Kidney (tissue), 14 donors: Measurements from ENCODE around the gene PODXL2. TPM values are rescaled to one million over a fixed set of nuclear protein-coding genes. Genes with fewer than 3 reads are reported as not detected.

Experiments
- DNase-seq, 5 donors: peaks; one replicate each; pipeline ENCODE4 v3.0.0-alpha.2; 2013 to 2020
- FAIRE-seq: peaks from 2 replicates; lab custom pipeline; 2012; peaks lifted over from hg19 to GRCh38; lab: Jason Lieb, UNC
- H3K27ac ChIP-seq, 2 donors: one replicate each; pipeline ENCODE4 v1.7.0; 2013; ENCODE audit warnings: low read depth in 2 of 2, low read length in 2 of 2, inconsistent platforms in 1 of 2
- H3K27me3 ChIP-seq: one replicate; pipeline ENCODE4 v1.7.1; 2013; ENCODE audit warnings: low read length, inconsistent platforms; ENCODE audit not compliant: control insufficient read depth, insufficient read depth
- H3K36me3 ChIP-seq, 3 donors: one replicate each; pipeline versions ENCODE4 v1.7.0 to v1.7.1; 2013; ENCODE audit warnings: low read length in 3 of 3, control low read depth in 1 of 3, inconsistent platforms in 1 of 3; ENCODE audit not compliant: insufficient read depth in 3 of 3, control insufficient read depth in 2 of 3
- H3K4me1 ChIP-seq, 3 donors: one replicate each; pipeline versions ENCODE4 v1.7.0 to v1.7.1; 2013; ENCODE audit warnings: low read length in 3 of 3, inconsistent platforms in 1 of 3, low read depth in 1 of 3; ENCODE audit not compliant: control insufficient read depth in 2 of 3, insufficient read depth in 2 of 3
- H3K4me3 ChIP-seq, 3 donors: one replicate each; pipeline versions ENCODE4 v1.7.0 to v1.8.1; 2013; ENCODE audit warnings: low read length in 3 of 3, control low read depth in 1 of 3, inconsistent platforms in 1 of 3
- H3K9ac ChIP-seq, 3 donors: one replicate each; pipeline versions ENCODE4 v1.7.0 to v1.7.1; 2013; ENCODE audit warnings: low read length in 3 of 3, control low read depth in 1 of 3, inconsistent platforms in 1 of 3
- H3K9me3 ChIP-seq, 3 donors: one replicate each; pipeline versions ENCODE4 v1.7.0 to v1.7.1; 2013; ENCODE audit warnings: low read length in 3 of 3, control low read depth in 1 of 3, inconsistent platforms in 1 of 3; ENCODE audit not compliant: control insufficient read depth in 2 of 3, insufficient read depth in 1 of 3
- intact Hi-C: fragments of 100-400 bp; cut with DNase I; formaldehyde crosslinking; loops from one replicate; pipeline ENCODE4 v1.11.1; 2022
- polyA plus RNA-seq: library from polyadenylated mRNA; stranded (reverse); fragments of 350-450 nt; fragmentation: Illumina TruSeq; extraction: RNeasy Lipid Tissue Mini Kit (QIAGEN cat#74804); gene quantifications from one replicate; pipeline ENCODE4 v1.2.3, GENCODE V29; 2014; ENCODE audit warnings: low read depth, low replicate concordance; ENCODE audit not compliant: insufficient read depth
- total RNA-seq: library from RNA; stranded (reverse); fragmentation: NEBNext Ultra II Directional; extraction: Animal tissue kit (Norgen Biotek cat#: 25700); gene quantifications from one replicate; pipeline ENCODE4 v1.2.1, GENCODE V29; 2021
- TF ChIP-seq, protein P1 (sequence below): IDR thresholded peaks from 3 replicates; pipeline ENCODE4 v1.5.1; 2012; ENCODE audit warnings: mild to moderate bottlenecking, moderate library complexity, borderline replicate concordance; ENCODE audit not compliant: insufficient read depth; ENCODE audit errors: extremely low read depth
- donor health status: control.
- donor health status: control.
- donor health status: control.
- donor health status: control.
- donor health status: control.
- donor health status: DM: yes; HTN: yes; CAD: no.
- donor health status: Normal renal cell carcinoma (clear cell type).

Gene PODXL2
- total and polyA plus RNA-seq, 2 donors from 2014 or later = 7.4 to 10.5 TPM

DNA sequence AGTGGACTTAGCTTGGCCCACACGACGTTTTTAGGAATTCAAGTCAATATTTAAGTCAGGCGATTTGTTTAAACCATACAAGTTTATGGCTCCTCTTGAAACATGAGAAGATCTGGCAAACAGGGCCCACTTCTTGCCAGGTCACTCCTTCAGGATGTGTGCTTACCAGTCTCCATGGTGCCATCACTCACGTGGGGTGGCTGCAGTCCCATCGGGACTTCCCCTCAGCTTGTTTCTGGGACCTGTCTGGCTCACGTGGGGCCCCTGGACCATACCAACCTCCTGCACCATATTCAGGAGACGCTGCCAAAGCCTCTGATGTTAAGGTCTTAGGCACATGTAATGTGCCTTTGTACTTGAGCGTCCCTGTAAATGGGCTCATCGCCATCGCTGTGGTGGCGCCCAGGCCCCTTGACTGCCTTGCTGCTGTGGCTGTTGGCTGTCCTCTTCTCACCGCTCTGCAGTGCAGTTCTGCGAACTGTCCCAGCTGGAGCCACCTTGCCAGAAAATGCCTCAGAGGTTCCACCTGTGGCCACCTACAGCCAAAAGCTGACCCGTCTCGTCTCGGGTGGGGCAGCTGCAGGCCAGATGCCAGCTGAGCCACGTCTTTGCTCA is 21.9 kb upstream of the PODXL2 start:
- H3K4me1 ChIP-seq = no peaks in the 10 kb centered on the region
- no peaks in the 10 kb centered on the region for H3K27me3 ChIP-seq
- TF ChIP-seq, protein P1, sequence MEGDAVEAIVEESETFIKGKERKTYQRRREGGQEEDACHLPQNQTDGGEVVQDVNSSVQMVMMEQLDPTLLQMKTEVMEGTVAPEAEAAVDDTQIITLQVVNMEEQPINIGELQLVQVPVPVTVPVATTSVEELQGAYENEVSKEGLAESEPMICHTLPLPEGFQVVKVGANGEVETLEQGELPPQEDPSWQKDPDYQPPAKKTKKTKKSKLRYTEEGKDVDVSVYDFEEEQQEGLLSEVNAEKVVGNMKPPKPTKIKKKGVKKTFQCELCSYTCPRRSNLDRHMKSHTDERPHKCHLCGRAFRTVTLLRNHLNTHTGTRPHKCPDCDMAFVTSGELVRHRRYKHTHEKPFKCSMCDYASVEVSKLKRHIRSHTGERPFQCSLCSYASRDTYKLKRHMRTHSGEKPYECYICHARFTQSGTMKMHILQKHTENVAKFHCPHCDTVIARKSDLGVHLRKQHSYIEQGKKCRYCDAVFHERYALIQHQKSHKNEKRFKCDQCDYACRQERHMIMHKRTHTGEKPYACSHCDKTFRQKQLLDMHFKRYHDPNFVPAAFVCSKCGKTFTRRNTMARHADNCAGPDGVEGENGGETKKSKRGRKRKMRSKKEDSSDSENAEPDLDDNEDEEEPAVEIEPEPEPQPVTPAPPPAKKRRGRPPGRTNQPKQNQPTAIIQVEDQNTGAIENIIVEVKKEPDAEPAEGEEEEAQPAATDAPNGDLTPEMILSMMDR = no peak
- no peak overlapping the region for H3K9ac ChIP-seq
- no peak for DNase-seq
- H3K36me3 ChIP-seq = peaks cover 2 to 13% (median 4%) of the 10 kb centered on the region in 3 donors
- H3K4me3 ChIP-seq = no peak overlapping the region
- FAIRE-seq = no peak
- H3K27ac ChIP-seq = no peak overlapping the region
- H3K9me3 ChIP-seq = no peaks in the 10 kb centered on the region
- intact Hi-C loops = no loop called here

DNA sequence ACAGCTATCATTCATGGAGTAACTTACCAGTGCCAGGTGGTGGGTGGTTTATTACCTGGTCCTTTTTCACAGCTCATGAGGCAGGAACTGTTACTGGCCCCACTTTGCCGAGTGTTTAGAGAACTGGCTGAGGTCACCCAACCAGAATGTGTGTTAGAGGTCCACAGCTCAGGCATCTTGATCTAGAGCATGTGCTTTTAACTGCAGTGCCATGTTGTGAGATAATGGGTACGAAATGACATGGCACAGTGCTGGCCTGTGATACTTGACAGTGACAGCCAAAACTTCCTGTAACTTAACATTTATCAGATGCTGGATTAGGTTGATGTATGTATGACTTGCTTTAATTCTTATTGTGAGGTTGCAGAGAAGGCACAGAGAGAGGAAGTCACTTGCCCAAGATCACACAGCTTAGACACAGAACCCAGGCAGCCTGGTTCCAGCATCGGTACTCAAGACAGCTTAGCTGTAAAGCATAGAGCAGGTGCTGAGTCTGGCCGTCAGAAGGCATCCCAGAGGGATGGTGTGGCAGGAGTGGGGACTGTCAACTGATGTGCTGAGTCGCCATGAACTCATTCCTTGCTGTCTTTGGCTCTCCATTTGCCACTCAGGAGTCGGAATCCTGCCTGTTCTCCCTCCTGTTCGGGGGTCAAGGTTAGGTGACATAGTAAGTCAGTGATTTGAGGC is 21.2 kb upstream of the PODXL2 start:
- H3K27ac ChIP-seq = no peak overlapping the region
- H3K4me3 ChIP-seq = no peak overlapping the region
- no peak for DNase-seq
- TF ChIP-seq, protein P1 = no peak
- H3K4me1 ChIP-seq = no peaks in the 10 kb centered on the region
- H3K36me3 ChIP-seq = peaks cover 2 to 13% (median 6%) of the 10 kb centered on the region in 3 donors
- no peak overlapping the region for H3K9ac ChIP-seq
- no peaks in the 10 kb centered on the region for H3K9me3 ChIP-seq
- H3K27me3 ChIP-seq = no peaks in the 10 kb centered on the region
- intact Hi-C loops = no loop called here
- no peak for FAIRE-seq

DNA sequence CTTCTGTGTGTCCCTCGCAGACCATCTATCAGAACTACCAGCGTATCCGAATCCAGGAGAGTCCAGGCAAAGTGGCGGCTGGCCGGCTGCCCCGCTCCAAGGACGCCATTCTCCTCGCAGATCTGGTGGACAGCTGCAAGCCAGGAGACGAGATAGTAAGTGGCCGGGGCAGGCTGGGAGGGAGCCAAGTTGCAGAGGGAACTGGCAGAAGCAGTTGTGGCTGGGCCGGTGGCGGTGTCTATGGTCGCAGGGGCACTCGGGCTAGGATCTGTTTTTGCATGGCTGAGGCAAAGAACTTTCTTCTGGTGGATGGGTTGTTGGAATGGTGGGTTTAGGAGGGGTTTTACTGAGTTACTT is 20.6 kb upstream of the PODXL2 start:
- no peak for FAIRE-seq

More for the DNA sequence above, 20.6 kb upstream of the PODXL2 start:
- intact Hi-C loops = no loop called here
- no peaks in the 10 kb centered on the region for H3K4me1 ChIP-seq
- H3K27me3 ChIP-seq = no peaks in the 10 kb centered on the region
- H3K27ac ChIP-seq = no peak overlapping the region
- no peak overlapping the region for H3K4me3 ChIP-seq
- H3K9ac ChIP-seq = no peak overlapping the region
- H3K9me3 ChIP-seq = no peaks in the 10 kb centered on the region
- peaks cover 2 to 13% (median 6%) of the 10 kb centered on the region in 3 donors for H3K36me3 ChIP-seq
- DNase-seq = peak in 1 of 5 donors; percentile 63
- TF ChIP-seq, protein P1 = no peak
